A673 (cell line): ENCODE measurements around the gene CSTPP1. TPM values are rescaled to one million over a fixed set of nuclear protein-coding genes. Genes with fewer than 3 reads are reported as not detected.
"Not testable (repeated sequence)": the region's sequence is repeated elsewhere in the genome, so short reads cannot be mapped to it uniquely, and the experiment has no call there.

Source experiments
- BruUV-seq: library from RNA; stranded (reverse); fragments of 400-500 nt; replicated peaks from 2 replicates; lab custom pipeline; 2021; lab: Mats Ljungman, UMichigan
- CTCF ChIA-PET: fragments of 300-600 bp; sonication (Branson Sonifier 250); formaldehyde crosslinking; loops from one replicate; lab custom pipeline; 2022; ENCODE audit warnings: antibody characterized with exemption; lab: Charles Lee
- POLR2A ChIA-PET: fragments of 300-600 bp; sonication (Branson Sonifier 250); formaldehyde crosslinking; loops from one replicate; lab custom pipeline; 2022; ENCODE audit warnings: antibody characterized with exemption; ENCODE audit not compliant: low non-redundant PET; lab: Charles Lee
- DNase-seq: peaks from one replicate; pipeline ENCODE4 v3.0.0-alpha.2; 2015; ENCODE audit warnings: low spot score
- H3K27ac ChIP-seq: fragments of 200-600 bp; sonication (generic); 2 replicates; pipeline ENCODE4 v1.5.1; 2016; ENCODE audit warnings: mixed run types, low read depth, mild to moderate bottlenecking, mixed read lengths, antibody characterized with exemption, low read length; ENCODE audit not compliant: poor library complexity, severe bottlenecking
- H3K27me3 ChIP-seq: fragments of 200-600 bp; sonication (generic); replicated peaks from 2 replicates; pipeline ENCODE4 v1.6.1; 2017; ENCODE audit warnings: mixed run types, low read depth, mild to moderate bottlenecking, mixed read lengths, antibody characterized with exemption, low read length; ENCODE audit not compliant: insufficient read depth, poor library complexity
- H3K36me3 ChIP-seq: fragments of 200-600 bp; sonication (generic); 2 replicates; pipeline ENCODE4 v1.6.1; 2016; ENCODE audit warnings: mixed run types, mild to moderate bottlenecking, mixed read lengths, antibody characterized with exemption, low read length; ENCODE audit not compliant: insufficient read depth, poor library complexity, severe bottlenecking
- H3K4me1 ChIP-seq: fragments of 200-600 bp; sonication (generic); 2 replicates; pipeline ENCODE4 v1.6.1; 2017; ENCODE audit warnings: mixed run types, mild to moderate bottlenecking, mixed read lengths, antibody characterized with exemption, low read length; ENCODE audit not compliant: insufficient read depth, poor library complexity, severe bottlenecking
- H3K4me3 ChIP-seq: fragments of 200-600 bp; sonication (generic); 2 replicates; pipeline ENCODE4 v1.5.1; 2016; ENCODE audit warnings: low read depth, mixed run types, mild to moderate bottlenecking, mixed read lengths, low read length; ENCODE audit not compliant: poor library complexity, severe bottlenecking
- H3K9me3 ChIP-seq: fragments of 200-600 bp; sonication (generic); 2 replicates; pipeline ENCODE4 v1.6.1; 2016; ENCODE audit warnings: mixed run types, low read depth, mild to moderate bottlenecking, mixed read lengths, antibody characterized with exemption, low read length; ENCODE audit not compliant: poor library complexity, severe bottlenecking
- EZH2 ChIP-seq: fragments of 200-600 bp; sonication (generic); IDR thresholded peaks from 2 replicates; pipeline ENCODE4 v1.6.1; 2017; ENCODE audit warnings: borderline replicate concordance, low read depth, mild to moderate bottlenecking, mixed read lengths, antibody characterized with exemption, low read length; ENCODE audit not compliant: poor library complexity, severe bottlenecking
- intact Hi-C: fragments of 100-400 bp; cut with micrococcal nuclease; formaldehyde crosslinking; loops from one replicate; pipeline ENCODE4 v1.10.0; 2022; ENCODE audit not compliant: unreplicated experiment
- total RNA-seq: library from RNA; stranded (reverse); gene quantifications from 2 replicates; pipeline ENCODE4 v1.2.3, GENCODE V29; 2021
- TF ChIP-seq, protein P1 (sequence below): fragments of 300-800, 200-600 bp; sonication (generic); conservative IDR thresholded peaks from 2 replicates; pipeline ENCODE4 v1.5.1; 2017; ENCODE audit warnings: low read depth, mild to moderate bottlenecking, antibody characterized with exemption, low read length, moderate library complexity, mixed read lengths

The CSTPP1 gene
- total RNA-seq, 1 experiment from 2014 or later = 79.3 TPM

GRCh38 chr11:47093541-47093940 lies 157.0 kb downstream of the CSTPP1 start:
- TF ChIP-seq EZH2 = no peak
- TF ChIP-seq, protein P1, sequence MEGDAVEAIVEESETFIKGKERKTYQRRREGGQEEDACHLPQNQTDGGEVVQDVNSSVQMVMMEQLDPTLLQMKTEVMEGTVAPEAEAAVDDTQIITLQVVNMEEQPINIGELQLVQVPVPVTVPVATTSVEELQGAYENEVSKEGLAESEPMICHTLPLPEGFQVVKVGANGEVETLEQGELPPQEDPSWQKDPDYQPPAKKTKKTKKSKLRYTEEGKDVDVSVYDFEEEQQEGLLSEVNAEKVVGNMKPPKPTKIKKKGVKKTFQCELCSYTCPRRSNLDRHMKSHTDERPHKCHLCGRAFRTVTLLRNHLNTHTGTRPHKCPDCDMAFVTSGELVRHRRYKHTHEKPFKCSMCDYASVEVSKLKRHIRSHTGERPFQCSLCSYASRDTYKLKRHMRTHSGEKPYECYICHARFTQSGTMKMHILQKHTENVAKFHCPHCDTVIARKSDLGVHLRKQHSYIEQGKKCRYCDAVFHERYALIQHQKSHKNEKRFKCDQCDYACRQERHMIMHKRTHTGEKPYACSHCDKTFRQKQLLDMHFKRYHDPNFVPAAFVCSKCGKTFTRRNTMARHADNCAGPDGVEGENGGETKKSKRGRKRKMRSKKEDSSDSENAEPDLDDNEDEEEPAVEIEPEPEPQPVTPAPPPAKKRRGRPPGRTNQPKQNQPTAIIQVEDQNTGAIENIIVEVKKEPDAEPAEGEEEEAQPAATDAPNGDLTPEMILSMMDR = no peak
- no peaks in the 10 kb centered on the region for H3K27me3 ChIP-seq
- no peak overlapping the region for H3K4me3 ChIP-seq
- BruUV-seq = no TSS peak
- no peak overlapping the region for H3K27ac ChIP-seq
- no peaks in the 10 kb centered on the region for H3K36me3 ChIP-seq
- ChIA-PET POLR2A (no interaction called here), CTCF (no interaction called here)
- no peaks in the 10 kb centered on the region for H3K9me3 ChIP-seq
- no peak for DNase-seq
- intact Hi-C loops = no loop called here
- no peaks in the 10 kb centered on the region for H3K4me1 ChIP-seq

- H3K4me3 ChIP-seq, H3K9me3 ChIP-seq, CTCF ChIA-PET, H3K36me3 ChIP-seq, H3K27ac ChIP-seq, POLR2A ChIA-PET, H3K27me3 ChIP-seq, BruUV-seq, intact Hi-C loops, DNase-seq: not testable (repeated sequence)
- H3K4me1 ChIP-seq = peaks cover 16% of the 10 kb centered on the region
Observed at GRCh38 chr11:47096871-47097270, 160.3 kb downstream of the CSTPP1 start.

DNA sequence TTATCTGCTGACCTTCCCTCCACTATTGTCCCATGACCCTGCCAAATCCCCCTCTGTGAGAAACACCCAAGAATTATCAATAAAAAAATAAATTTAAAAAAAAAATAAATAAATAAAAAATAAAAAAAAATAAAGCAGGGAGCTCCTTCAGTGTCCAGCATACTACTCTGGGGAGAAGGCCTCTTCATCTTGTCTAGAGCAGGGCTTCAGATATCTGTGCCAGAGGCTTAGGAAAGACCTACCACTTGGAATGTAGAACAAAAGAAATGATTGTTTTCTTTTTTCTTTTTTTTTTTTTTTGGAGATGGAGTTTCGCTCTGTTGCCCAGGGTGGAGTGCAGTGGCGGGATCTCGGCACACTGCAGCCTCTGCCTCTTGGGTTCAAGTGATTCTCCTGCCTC lies 161.7 kb downstream of the CSTPP1 start:
- H3K27ac ChIP-seq, H3K9me3 ChIP-seq, H3K36me3 ChIP-seq, H3K27me3 ChIP-seq, H3K4me3 ChIP-seq, intact Hi-C loops, BruUV-seq, POLR2A ChIA-PET, DNase-seq, CTCF ChIA-PET: not testable (repeated sequence)
- H3K4me1 ChIP-seq = peaks cover 16% of the 10 kb centered on the region

DNA sequence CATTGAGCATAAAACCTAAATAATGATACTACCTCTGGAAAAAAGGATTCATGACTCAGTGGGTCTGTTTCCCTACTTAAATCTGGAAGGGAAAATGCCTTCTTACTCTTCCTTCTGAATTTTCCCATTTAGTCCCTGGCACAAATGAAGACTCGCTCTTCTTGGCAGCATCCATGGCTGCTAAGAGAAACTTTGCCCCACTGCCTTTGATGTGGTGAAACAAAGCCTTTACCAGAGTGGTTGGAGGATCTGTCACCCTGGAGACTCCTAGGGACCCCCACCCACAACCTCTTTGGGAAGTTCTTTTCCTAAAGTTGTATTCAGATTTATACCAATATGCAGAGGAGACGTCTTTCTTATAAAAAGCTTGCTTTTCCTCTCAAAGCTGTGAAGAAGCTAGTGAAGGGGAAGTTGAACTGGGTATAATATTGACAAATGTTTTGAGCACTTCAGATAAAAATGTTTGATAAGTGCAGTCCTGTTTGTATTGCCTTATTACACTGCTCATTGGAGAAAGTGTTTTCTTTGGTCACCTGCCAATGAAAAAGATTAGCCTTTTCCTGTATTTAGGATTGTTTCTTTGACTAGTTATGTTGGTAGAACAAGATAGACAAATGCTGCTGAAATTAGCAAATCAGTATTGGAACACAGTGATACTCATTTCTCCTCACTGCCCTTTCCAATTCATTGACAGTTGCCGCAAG lies 162.8 kb downstream of the CSTPP1 start:
- no TSS peak for BruUV-seq
- intact Hi-C loops = no loop called here
- peaks cover 20% of the 10 kb centered on the region for H3K4me1 ChIP-seq
- no peak for TF ChIP-seq EZH2
- TF ChIP-seq, protein P1 = no peak
- no peak overlapping the region for H3K4me3 ChIP-seq
- ChIA-PET CTCF (no interaction called here), POLR2A (no interaction called here)
- no peaks in the 10 kb centered on the region for H3K36me3 ChIP-seq
- H3K9me3 ChIP-seq = no peaks in the 10 kb centered on the region
- DNase-seq = peak; percentile 67
- no peaks in the 10 kb centered on the region for H3K27me3 ChIP-seq
- no peak overlapping the region for H3K27ac ChIP-seq
